Activated T-helper 9 cell treated with anti-CD3 and anti-CD28 coated beads, Interleukin-2, amount 50 U/mL, for 16 hours (primary cell): ENCODE results near the gene KCNE2.

ENCODE experiments used
- DNase-seq: peaks from one replicate; pipeline ENCODE4 v3.0.0-alpha.2; 2020; ENCODE audit warnings: low read depth

KCNE2 gene, protein sequence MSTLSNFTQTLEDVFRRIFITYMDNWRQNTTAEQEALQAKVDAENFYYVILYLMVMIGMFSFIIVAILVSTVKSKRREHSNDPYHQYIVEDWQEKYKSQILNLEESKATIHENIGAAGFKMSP

DNA sequence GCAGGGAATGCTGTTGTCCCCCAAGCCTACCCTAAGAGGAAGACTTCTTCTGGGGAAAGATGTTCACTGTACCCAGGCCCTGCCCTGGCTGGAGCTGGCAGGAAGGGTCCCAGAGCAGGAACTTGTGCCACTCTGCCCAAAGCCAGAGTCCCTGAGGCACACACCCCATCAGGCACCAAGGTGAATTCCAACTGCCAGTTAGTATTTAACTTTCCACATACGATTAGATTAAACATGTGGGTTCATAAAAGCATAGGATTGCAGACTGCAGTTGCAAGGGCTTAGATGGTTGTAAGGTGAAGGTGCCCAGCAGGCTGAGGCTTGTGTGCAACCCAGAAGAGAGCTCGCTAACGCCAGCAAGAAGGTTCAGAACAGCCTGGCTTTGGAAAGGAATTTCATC lies at the start of gene KCNE2:
TSS of gene KCNE2 (plus strand) at position 274 of the 400 bp plus-strand sequence. CDS start 6,473 bp downstream, outside the sequence.
- no peak for DNase-seq

DNA sequence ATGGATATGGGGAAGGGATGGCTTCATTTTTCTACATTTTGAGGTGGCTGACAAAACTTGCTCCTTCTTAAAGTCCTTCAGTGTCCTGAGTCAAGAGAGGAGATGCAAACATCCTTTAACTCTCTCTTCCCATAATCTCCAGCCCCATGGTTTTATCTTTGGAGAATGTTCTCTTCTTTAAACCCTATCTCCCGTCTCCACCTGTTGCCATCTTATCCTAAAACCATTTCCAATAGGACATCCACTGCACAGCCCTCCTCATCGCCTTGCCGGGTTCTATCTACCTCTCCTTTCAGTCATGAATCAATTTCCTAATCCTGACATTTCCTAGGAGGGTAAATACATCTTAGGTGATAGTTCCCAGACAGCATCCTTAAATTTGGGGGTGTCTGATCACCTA lies 44.2 kb upstream of the KCNE2 start:
- DNase-seq: no peak

DNA sequence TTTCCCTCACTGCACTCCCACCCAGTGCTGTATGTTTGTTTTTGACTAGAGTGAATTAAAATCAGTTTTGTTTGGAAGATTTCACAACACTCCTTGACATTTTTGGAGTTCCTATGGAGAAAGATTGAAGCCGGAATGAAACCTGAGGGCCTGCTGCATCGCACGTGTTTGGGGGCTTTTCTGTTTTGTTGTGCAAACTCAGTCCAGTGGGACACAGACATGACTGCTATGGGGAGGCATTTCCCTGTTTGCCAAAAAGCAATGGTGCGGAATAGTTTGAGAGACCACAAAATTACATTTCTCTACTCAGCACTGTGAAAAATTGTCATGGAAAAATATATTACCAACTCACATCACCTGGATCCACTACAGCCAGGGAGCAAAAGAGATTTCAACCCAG lies 43.8 kb upstream of the KCNE2 start:
- DNase-seq: no peak

DNA sequence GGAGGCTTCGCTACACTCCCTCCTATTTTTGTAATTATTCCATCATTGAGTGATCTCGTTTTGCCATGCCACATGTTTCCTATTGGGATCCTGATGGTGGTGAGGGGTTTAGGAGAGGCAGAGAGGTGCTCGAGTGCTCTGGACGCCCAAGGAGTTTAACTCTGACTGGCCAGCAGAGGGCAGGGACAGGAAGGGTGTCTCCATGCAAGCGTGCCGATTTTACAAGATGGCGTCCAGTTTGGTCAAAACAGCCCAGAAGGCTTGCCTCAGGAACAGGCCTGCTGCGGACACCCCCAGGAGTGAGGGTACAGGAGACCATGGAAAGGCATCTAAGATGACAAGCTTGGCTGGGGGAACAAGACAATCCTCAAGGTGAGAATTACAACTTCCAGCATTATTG lies 33.8 kb upstream of the KCNE2 start:
- no peak for DNase-seq

DNA sequence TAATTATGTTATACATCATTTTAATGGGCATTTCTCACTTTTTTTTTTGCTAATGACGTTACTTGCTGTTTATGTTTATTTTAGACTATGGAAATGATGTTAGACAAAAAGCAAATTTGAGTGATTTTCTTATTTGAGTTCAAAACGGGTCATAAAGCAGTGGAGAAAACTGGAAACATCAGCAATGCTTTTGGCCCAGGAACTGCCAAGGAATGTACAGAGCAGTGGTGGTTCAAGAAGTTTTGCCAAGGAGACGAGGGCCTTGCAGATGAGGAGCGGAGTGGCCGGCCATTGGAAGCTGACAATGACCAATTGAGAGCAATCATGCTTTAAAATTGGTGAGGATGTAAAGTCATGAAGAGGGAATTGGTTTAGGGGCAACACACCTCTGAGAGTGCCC lies 32.1 kb upstream of the KCNE2 start:
- DNase-seq: no peak

DNA sequence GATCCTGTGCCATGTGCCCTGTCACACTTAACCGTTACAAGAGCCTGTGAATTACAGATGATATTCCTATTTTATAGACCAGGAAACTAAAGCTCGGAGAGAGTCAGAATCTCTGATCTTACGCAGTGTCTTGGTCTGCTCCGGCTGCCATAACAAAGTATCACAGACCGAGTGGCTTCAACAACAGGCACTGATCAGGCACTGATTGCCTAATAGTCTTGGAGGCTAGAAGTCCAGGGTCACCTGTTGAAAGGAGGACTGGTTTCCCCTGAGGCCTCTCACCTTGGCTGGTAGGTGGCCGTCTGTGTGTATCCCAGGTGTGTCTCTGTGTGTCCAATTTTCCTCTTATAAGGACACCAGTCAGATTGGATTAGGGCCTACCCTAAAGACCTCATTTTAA lies 31.5 kb upstream of the KCNE2 start:
- no peak for DNase-seq

DNA sequence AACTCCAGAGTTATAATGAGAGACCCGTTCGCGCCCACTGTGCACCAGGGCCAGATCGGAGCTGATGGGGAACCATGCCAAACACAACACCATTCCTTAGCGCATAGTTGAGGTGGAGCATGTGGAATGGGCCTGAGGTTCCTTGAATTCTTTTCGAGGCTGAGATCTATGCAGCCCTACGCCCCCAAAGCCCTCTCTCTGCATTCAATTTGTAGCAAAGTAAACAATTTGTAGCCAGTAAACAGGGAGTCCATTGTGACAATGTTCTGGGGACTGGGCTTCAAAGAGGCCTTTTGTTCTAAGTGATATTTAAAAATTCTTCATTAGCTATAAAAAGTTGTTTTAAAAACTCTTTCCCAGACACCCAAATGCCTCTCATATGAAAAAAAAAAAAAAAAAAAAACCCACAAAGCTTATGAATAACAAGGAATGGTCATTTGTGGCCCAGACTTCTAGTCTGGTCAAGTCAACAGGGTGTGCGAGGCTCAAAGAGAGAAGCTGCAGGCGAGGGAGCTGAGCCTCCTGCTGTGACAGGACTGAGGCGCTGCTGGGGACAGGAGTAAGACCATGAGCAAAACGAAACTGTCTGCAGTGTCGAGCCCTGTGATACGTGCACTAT lies 30.6 kb upstream of the KCNE2 start:
- no peak for DNase-seq

DNA sequence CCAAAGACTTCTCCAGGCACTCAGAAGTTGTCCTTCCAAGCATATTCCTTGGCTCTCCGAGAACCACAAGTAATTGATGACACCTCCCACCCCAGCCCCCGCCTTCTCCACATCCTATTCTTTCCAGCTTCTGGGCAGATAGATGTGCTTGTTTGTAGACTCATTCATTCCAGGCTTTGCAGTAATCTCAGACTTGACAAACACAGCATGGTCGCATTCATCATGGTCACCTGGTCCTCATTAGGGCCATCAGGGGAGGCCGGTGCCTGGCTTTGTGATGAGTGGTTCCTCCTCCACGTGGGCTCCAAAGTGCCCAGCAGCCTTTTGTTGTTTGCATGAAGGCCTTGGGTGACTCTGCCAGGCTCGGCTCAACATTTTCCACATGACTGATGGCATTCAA lies 28.5 kb upstream of the KCNE2 start:
- DNase-seq: no peak

DNA sequence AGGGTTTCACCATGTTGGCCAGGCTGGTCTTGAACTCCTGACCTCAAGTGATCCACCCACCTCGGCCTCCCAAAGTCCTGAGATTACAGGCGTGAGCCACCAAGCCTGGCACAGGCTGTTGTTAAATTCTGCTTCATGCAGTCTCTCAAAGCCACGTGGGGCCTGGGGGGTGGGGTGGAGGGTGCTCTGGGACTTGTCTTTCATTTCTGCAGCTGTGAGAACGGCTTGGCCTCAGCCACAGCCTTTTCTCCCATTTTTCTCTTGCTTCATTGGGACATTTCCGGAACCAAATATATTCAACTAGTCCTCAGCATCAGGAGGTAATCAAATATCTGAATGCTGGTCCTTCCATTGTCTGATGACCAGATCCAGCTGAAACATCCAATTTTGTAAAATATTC lies 27.6 kb upstream of the KCNE2 start:
- no peak for DNase-seq

DNA sequence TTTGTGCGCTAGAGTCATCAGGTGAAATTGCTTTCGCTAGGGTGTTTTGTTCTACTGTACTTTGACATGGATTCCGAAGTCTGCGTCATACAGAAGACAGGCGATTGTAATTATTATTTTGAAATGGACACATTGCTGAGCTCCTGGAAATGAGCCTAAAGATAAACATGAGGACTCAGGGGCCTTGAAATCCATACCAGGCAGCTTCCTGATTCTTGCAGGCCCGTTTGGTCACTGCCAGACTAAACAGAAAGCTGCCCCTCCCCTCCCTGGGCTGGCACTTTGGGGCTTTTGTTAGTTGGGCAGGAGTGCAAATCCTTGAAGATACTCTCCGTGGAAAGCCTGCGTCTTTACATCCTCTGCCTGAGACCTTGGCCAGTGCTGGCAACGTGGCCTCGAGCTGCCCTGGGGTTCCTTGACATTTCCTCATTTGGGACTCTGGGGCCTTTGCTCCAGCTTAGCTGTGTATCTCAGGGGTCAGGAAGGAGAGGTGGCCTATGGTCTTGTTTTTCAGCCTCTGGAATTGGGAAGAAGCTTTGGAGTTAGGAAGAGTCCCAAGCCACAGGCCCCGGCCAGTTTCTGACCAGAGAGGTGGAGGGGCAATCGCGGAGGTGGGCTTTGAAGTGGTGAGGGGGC lies 26.9 kb upstream of the KCNE2 start:
- no peak for DNase-seq

DNA sequence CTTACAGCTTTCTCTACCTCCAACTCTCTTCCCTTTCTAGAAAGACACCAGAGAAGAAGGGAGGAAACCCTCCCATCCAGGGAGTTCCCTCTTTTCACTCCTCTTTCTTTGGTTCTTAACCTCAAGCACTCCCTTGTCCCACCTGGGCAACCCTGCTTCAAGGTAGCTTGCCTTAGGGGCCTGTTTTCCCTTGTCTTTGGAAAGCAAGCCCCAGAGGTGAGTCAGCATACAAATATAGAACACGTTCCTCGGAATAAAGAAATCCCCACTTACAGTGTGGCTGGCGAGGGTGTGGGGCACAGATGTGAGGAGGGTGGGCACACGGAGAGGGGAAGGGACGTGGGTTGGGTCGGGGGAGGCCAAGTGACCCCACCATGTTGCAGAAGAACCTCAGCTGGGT lies 26.1 kb upstream of the KCNE2 start:
- DNase-seq: no peak

DNA sequence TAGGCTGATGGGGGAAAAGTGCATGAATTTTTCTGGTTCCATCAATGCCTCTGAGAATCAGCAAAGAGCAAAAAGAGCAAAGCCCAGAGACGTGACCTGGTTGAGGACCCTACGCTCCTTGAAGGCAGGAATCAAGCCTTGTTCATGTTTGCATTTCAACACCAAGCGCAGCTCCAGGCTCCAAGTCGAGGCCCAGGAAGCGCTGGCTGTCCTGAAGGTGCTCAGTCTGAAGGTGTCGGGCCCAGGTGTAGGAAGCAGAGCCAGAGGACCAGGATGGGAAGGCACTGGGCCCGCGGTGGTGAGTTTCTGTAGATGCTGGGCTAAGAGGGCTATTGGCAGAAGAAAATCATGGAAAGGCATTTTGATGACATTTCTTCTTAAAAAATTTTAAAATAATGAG lies 25.6 kb upstream of the KCNE2 start:
- DNase-seq: no peak

DNA sequence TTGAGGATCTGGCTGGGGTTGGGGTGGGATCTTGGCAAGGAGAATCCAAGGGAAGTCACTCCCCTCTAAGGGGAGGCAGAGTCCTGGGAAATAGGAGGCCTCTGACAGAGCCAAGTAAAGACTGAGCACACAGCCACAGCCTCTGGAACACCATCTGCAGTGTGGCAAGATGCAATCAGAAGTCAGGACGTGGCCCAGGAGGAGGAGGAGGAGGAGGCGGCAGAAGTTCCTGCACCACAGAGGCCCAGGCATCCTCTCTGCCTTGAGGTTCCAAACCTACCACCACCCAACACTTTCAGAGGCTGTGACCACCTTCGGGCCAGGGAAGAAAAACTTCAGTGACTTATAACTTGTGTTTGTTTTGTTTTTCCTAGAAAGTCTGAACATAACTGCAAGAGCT lies 23.7 kb upstream of the KCNE2 start:
- no peak for DNase-seq

DNA sequence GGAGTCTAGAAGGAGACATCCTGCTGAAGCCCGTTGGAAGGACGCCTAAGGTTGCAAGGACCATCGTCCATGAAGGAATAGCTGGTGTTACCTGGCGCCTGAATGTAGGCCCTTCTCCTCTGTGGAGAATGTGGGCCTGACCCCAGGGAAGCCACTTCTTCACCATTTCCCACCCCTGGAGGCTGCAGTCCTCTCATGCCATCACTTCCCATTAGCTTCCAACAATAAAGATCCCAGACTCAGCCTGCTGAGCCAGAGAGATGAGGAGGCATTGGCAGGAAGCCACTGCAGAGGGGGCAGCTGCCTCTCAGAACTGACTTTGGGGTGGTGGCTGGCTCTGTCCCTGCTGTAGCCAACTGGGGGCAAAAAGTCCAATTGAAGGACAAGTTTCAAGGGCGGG lies 21.3 kb upstream of the KCNE2 start:
- DNase-seq: no peak

DNA sequence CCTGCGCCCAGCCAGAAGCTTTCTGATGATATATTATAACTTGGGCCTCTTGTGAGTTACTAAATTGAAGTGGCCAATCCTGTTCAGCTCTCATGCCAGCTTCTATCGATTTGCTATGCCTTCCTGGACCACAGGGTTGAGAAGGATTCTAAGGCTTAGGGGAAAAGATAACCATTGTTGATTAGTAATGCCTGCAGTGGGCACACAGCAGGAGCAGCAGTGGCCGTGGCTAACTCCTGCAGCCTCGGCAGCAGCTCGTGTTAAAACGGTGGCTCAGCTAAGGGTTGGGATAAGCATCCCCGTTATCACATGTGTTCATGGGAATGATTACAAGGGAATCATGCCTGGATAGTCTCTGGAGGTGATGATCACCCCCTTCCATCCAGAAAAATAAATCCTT lies 20.5 kb upstream of the KCNE2 start:
- no peak for DNase-seq

DNA sequence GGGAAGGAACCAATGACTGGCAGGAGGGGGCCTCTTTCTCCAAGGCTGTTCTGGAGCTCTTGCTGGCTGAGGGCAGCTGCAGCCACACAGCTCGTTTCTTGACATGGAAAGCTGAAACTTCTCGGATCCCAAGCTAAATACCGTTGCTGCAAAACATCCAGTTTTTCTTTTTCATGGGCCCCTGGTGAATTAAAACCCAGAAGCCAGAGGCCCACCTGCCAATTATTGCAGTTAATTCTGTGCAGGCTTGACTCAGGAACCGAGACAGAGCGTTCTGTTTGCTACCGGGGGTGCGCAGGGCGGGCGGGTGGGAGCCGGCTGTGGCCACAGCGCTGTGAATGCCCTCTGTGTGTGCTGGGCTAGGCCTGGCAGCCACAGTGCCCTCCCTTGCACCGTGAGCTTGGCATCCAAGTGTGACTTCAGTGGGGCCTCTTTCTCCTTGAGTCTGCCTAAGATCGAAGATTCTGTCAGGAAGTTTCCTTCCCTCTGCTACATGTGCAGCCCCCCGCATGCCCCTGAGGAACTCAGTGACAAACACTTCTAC lies 19.9 kb upstream of the KCNE2 start:
- DNase-seq: no peak

DNA sequence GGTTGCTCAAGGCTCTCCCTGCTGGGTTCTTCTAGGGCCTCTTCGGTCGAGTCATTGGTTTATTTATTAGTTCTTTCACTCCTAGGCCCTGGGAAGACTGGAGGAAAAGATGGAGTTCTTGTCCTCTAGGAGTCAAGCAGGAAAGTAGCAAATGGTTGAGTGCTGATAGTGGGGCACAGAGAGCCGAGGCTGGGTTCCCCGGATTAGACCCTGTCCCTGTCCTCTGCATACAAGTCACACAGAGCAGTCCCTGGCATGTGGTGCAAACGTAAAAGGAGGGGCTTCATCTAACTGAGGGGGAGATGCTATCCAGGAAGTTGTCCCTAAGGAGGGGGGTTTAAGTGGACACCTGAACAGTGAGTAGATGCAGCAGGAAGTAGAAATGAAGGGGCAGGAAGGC lies 19.2 kb upstream of the KCNE2 start:
- DNase-seq: no peak

DNA sequence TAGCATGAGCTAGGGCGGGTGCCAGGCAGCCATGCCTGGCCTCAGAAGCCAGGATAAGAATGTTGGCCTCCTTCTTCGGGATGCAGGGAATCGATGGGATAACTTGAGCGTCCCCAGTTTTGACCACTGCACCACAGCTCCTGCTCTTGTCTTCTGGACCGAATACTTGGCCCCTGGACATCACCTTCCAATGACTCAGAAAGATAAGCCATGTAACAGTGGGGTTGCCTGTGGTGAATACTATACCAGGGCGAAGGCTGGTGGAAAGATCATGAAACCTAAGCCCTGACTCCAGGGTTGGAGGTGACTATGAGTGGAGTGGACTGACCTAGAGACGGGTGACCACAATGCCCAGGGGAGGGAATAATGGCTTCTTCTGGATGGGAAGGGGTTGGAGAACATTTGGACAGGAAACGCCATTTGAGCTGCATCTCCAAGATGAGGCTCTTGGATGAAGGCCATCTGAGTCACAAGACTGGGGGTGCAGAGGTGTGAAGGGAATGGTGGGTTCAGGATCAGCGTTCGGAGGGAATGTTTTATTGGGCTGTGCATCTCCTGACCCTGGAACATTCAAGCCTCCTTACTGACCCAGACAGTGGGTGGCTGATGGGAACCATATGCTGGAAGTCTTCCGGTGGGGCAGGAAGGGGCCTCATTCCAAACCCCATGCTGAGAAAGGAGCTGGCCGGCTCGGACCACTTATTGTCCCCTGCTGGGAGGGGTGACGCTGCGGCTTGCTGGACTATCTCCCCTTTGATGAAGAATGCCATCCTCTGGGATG lies 18.5 kb upstream of the KCNE2 start:
- DNase-seq: no peak

DNA sequence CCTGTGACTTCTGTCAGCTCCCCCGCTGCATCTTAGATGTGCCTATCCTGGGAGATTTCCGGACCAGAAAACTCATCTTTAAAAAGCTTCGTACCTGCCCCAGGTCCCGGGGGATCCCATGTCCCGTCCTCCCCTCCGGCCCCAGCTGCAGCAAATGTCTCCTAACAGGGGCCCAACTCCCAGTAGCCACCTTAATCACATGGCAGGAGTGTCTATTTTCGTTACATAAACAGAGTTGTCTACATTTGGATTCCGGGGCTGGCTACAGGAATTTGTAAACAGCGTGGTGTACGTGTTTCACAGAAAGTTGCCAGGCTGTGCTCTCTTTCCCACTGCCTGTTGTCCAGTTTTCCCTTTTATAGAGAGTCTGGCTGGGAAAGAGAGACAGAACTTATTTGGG lies 17.9 kb upstream of the KCNE2 start:
- no peak for DNase-seq

DNA sequence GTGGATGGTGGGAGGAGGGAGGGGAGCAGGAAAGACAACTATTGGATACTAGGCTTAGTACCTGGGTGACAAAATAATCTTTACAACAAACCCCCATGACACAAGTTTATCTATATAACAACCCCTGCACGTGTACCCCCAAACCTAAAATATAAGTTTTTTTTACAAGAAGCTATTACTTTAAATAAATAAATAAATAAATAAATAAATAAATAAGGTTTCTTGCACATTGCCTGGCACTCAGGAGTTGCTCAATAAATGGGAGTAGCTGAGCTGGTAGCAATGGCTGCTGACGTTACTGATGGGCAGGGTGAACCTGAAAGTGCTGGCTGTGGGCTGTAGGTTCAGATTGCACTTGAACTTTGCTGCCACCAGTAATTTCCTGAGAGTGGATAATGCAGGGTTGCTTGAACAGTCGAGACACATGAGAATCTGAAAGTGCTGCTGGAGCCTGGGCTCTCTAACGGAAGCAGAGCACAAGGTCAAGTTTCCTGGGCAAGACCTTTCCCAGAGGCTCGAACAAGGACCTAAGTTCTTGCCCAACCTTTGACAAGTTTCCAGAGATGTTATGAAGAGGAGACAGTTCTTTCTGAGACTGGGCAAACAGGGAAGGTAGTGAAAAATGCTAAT lies 14.8 kb upstream of the KCNE2 start:
- no peak for DNase-seq

DNA sequence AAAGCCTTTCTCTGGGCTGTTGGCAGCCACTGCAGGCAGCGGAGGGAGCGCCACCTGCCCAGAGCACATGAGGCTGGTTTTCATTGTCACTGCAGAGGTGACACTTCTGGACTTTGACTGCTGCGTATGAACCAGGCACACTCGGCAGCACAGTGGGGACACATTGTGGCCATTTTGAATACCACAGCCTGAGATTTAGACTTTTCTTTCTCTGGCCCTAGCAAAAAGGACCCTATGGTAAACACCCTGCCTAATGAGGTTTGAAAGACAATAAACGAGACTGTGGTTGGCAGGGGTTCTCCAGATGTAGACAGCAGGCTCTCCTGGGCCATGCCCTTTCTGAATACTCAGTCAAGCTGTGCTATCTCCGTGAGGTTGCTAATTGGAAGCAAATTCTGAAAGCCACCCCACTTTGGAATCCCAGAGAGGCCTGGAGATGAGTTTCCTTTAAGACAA lies 12.0 kb upstream of the KCNE2 start:
- DNase-seq: no peak

DNA sequence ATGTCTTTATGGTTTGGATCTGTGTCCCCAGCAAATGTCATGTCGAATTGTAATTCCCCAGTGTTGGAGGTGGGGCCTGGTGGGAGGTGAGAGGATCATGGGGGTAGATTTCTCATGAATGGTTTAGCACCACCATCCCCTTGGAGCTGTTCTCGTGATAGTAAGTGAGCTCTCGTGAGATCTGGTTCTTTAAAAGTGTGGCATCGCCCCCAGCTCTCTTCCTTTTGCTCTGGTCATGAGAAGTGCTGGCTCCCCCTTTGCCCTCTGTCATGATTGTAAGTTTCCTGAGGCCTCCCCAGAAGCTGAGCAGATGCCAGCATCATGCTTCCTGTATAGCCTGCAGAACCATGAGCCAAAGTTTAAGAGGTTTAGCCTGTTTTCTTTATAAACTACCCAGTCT lies 11.2 kb upstream of the KCNE2 start:
- no peak for DNase-seq
